NOMO-1 treated with DMSO at 0.1 percent for 48 hours (cell line): Measurements from ENCODE around the gene SSPN.

ENCODE experiments used
- DNase-seq: peaks from one replicate; lab custom pipeline; 2025; ENCODE audit not compliant: unreplicated experiment; lab: John Stamatoyannopoulos, UW

SSPN gene

GRCh38 chr12:26255893-26256645 is 60.7 kb downstream of the SSPN start:
- no peak for DNase-seq

GRCh38 chr12:26264215-26264838 is 69.0 kb downstream of the SSPN start:
- peak; percentile 45 for DNase-seq

- DNase-seq: no peak
Measured at GRCh38 chr12:26265606-26266005, 70.2 kb downstream of the SSPN start.

GRCh38 chr12:26266881-26267280 is 71.5 kb downstream of the SSPN start:
- no peak for DNase-seq

- no peak for DNase-seq
Measured at GRCh38 chr12:26268841-26269561, 73.6 kb downstream of the SSPN start.

- DNase-seq: no peak
Measured at GRCh38 chr12:26269562-26270284, 74.3 kb downstream of the SSPN start.

- DNase-seq: no peak
Measured at GRCh38 chr12:26271024-26271423, 75.7 kb downstream of the SSPN start.

- no peak for DNase-seq
Measured at GRCh38 chr12:26271889-26272492, 76.6 kb downstream of the SSPN start.

- no peak for DNase-seq
Measured at GRCh38 chr12:26272851-26273250, 77.5 kb downstream of the SSPN start.

- DNase-seq: no peak
Measured at GRCh38 chr12:26273811-26274210, 78.4 kb downstream of the SSPN start.

- DNase-seq: peak; percentile 99
Measured at GRCh38 chr12:26274441-26275312, 79.3 kb downstream of the SSPN start.

- no peak for DNase-seq
Measured at GRCh38 chr12:26275313-26276131, 80.1 kb downstream of the SSPN start.

GRCh38 chr12:26276709-26277108 is 81.3 kb downstream of the SSPN start:
- DNase-seq: peak; percentile 25

GRCh38 chr12:26277506-26278246 is 82.3 kb downstream of the SSPN start:
- peak; percentile 9 for DNase-seq

GRCh38 chr12:26278266-26278665 is 82.9 kb downstream of the SSPN start:
- DNase-seq: no peak

- DNase-seq: no peak
Measured at GRCh38 chr12:26278666-26279065, 83.3 kb downstream of the SSPN start.

- no peak for DNase-seq
Measured at GRCh38 chr12:26279091-26279490, 83.7 kb downstream of the SSPN start.

- no peak for DNase-seq
Measured at GRCh38 chr12:26279908-26280307, 84.5 kb downstream of the SSPN start.
